ENCODE data around the gene UBALD2.

DNA sequence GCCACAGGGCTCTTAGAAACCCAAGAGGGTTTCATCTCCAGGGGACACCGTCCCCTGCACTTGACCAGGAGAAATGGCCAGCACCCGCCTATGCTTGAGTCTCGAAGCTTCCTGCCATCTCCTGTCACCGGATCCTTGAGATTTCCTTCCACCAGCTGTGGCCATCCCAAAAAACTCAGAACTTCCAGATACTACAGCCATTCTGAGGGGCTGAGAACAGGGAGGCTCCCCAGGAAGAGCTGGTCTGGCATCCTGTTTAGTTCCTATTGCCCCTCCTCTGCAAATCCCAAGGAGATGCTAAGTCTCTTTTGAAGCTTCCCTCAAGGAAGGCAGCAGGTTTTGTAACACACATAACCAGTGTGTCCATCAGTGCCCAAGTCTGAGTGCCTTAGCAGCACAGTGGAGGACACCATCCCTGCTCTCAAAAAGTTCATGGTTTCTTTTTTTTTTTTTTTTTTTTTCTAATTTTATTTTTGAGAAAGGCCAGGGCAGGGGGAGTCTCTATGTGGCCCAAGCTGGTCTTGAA lies 2.0 kb downstream of the UBALD2 start:
- TF ChIP-seq ZNF317 (CRISPR knock-in tag; IDR thresholded peaks at IDR 0.05; ENCODE audit: borderline replicate concordance, low read depth) (no peak), NR2C2 (CRISPR knock-in tag; IDR thresholded peaks at IDR 0.05) (no peak), NFYB (CRISPR knock-in tag; conservative IDR thresholded peaks at IDR 0.05; ENCODE audit: low read depth) (no peak), RELA (CRISPR knock-in tag; IDR thresholded peaks at IDR 0.05; ENCODE audit: borderline replicate concordance) (no peak), SOX15 (CRISPR knock-in tag; IDR thresholded peaks at IDR 0.05) (no peak), GABPB1 (CRISPR knock-in tag; IDR thresholded peaks at IDR 0.05) (no peak), ZNF121 (CRISPR knock-in tag; IDR thresholded peaks at IDR 0.05) (no peak)
- TF ChIP-seq, protein P1, sequence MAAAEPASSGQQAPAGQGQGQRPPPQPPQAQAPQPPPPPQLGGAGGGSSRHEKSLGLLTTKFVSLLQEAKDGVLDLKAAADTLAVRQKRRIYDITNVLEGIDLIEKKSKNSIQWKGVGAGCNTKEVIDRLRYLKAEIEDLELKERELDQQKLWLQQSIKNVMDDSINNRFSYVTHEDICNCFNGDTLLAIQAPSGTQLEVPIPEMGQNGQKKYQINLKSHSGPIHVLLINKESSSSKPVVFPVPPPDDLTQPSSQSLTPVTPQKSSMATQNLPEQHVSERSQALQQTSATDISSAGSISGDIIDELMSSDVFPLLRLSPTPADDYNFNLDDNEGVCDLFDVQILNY (CRISPR knock-in tag; IDR thresholded peaks at IDR 0.05) = no peak
- TF ChIP-seq, protein P2, sequence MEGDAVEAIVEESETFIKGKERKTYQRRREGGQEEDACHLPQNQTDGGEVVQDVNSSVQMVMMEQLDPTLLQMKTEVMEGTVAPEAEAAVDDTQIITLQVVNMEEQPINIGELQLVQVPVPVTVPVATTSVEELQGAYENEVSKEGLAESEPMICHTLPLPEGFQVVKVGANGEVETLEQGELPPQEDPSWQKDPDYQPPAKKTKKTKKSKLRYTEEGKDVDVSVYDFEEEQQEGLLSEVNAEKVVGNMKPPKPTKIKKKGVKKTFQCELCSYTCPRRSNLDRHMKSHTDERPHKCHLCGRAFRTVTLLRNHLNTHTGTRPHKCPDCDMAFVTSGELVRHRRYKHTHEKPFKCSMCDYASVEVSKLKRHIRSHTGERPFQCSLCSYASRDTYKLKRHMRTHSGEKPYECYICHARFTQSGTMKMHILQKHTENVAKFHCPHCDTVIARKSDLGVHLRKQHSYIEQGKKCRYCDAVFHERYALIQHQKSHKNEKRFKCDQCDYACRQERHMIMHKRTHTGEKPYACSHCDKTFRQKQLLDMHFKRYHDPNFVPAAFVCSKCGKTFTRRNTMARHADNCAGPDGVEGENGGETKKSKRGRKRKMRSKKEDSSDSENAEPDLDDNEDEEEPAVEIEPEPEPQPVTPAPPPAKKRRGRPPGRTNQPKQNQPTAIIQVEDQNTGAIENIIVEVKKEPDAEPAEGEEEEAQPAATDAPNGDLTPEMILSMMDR (IDR thresholded peaks at IDR 0.05) = no peak
- TF ChIP-seq, protein P3, sequence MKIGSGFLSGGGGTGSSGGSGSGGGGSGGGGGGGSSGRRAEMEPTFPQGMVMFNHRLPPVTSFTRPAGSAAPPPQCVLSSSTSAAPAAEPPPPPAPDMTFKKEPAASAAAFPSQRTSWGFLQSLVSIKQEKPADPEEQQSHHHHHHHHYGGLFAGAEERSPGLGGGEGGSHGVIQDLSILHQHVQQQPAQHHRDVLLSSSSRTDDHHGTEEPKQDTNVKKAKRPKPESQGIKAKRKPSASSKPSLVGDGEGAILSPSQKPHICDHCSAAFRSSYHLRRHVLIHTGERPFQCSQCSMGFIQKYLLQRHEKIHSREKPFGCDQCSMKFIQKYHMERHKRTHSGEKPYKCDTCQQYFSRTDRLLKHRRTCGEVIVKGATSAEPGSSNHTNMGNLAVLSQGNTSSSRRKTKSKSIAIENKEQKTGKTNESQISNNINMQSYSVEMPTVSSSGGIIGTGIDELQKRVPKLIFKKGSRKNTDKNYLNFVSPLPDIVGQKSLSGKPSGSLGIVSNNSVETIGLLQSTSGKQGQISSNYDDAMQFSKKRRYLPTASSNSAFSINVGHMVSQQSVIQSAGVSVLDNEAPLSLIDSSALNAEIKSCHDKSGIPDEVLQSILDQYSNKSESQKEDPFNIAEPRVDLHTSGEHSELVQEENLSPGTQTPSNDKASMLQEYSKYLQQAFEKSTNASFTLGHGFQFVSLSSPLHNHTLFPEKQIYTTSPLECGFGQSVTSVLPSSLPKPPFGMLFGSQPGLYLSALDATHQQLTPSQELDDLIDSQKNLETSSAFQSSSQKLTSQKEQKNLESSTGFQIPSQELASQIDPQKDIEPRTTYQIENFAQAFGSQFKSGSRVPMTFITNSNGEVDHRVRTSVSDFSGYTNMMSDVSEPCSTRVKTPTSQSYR (CRISPR knock-in tag; IDR thresholded peaks at IDR 0.05) = no peak
- TF ChIP-seq, protein P4, sequence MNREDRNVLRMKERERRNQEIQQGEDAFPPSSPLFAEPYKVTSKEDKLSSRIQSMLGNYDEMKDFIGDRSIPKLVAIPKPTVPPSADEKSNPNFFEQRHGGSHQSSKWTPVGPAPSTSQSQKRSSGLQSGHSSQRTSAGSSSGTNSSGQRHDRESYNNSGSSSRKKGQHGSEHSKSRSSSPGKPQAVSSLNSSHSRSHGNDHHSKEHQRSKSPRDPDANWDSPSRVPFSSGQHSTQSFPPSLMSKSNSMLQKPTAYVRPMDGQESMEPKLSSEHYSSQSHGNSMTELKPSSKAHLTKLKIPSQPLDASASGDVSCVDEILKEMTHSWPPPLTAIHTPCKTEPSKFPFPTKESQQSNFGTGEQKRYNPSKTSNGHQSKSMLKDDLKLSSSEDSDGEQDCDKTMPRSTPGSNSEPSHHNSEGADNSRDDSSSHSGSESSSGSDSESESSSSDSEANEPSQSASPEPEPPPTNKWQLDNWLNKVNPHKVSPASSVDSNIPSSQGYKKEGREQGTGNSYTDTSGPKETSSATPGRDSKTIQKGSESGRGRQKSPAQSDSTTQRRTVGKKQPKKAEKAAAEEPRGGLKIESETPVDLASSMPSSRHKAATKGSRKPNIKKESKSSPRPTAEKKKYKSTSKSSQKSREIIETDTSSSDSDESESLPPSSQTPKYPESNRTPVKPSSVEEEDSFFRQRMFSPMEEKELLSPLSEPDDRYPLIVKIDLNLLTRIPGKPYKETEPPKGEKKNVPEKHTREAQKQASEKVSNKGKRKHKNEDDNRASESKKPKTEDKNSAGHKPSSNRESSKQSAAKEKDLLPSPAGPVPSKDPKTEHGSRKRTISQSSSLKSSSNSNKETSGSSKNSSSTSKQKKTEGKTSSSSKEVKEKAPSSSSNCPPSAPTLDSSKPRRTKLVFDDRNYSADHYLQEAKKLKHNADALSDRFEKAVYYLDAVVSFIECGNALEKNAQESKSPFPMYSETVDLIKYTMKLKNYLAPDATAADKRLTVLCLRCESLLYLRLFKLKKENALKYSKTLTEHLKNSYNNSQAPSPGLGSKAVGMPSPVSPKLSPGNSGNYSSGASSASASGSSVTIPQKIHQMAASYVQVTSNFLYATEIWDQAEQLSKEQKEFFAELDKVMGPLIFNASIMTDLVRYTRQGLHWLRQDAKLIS (CRISPR knock-in tag; IDR thresholded peaks at IDR 0.05; ENCODE audit: borderline replicate concordance) = no peak
- TF ChIP-seq, protein P5, sequence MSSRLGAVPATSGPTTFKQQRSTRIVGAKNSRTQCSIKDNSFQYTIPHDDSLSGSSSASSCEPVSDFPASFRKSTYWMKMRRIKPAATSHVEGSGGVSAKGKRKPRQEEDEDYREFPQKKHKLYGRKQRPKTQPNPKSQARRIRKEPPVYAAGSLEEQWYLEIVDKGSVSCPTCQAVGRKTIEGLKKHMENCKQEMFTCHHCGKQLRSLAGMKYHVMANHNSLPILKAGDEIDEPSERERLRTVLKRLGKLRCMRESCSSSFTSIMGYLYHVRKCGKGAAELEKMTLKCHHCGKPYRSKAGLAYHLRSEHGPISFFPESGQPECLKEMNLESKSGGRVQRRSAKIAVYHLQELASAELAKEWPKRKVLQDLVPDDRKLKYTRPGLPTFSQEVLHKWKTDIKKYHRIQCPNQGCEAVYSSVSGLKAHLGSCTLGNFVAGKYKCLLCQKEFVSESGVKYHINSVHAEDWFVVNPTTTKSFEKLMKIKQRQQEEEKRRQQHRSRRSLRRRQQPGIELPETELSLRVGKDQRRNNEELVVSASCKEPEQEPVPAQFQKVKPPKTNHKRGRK (CRISPR knock-in tag; IDR thresholded peaks at IDR 0.05; ENCODE audit: borderline replicate concordance) = no peak
- TF ChIP-seq, protein P6, sequence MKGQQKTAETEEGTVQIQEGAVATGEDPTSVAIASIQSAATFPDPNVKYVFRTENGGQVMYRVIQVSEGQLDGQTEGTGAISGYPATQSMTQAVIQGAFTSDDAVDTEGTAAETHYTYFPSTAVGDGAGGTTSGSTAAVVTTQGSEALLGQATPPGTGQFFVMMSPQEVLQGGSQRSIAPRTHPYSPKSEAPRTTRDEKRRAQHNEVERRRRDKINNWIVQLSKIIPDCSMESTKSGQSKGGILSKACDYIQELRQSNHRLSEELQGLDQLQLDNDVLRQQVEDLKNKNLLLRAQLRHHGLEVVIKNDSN (CRISPR knock-in tag; IDR thresholded peaks at IDR 0.05) = no peak
